Measurements from ENCODE around the gene RARS1.

The RARS1 gene

DNA sequence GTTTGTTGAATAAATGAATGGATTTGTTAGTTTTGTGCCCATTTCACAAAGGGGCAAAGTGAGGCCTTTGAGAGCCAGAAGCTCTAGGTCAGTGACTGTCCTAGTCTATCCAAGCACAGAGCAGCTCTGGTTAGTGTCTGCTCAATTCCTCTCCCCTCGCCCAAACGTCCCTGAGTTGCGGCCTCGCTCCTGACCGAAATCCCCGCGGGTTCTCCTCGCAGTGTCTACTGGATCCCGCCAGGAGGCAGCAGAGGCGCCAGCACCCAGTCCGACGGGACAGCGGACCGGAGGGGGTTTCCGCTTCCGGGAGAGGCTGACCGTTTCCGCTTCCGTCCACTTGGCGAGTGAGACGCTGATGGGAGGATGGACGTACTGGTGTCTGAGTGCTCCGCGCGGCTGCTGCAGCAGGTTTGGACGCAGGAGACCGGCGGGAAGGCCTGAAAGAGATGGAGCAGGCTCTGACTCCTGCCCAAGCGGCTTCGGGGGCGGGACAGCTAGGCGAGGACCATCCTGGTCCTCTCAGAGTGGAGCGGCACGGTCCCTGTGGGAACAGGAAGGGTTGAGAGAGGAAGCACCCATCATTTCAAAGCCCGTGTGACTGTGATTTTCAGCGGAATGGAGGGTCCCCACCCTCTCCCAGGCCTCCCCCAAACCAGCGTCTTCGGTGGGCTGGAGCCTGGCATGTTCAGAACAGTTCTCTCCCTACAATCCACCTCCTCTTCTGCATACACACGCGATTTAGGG, at the start of gene RARS1:
Gene RARS1, plus strand, starts transcription at position 336 of the 744 bp plus-strand sequence. Its CDS starts 28 bp downstream, at position 364.
- Histone ChIP-seq H3K4me2 (ENCODE audit: insufficient read depth, low read length) (peak within 1 kb of the TSS; percentile 87), H3K79me2 (ENCODE audit: insufficient read depth, low read length) (peaks cover 31% of the 10 kb centered on the region), H3K4me3 (ENCODE audit: low read depth in 1 of 2, low read length in 2 of 2) (peak within 1 kb of the TSS; percentile 64 to 98), H3K27me3 (ENCODE audit: insufficient read depth, low read length, poor library complexity) (no peaks in the 10 kb centered on the region), H3K9me3 (ENCODE audit: insufficient read depth, low read length, severe bottlenecking) (no peaks in the 10 kb centered on the region), H2AFZ (ENCODE audit: low read depth, low read length) (peak within 1 kb of the TSS; percentile 99), H3K27ac (ENCODE audit: low read length) (peak within 1 kb of the TSS; percentile 82), H3K36me3 (ENCODE audit: insufficient read depth, low read length) (peaks cover 35% of the 10 kb centered on the region), H3K4me1 (ENCODE audit: insufficient read depth, low read length) (peaks cover 27% of the 10 kb centered on the region), H4K20me1 (ENCODE audit: insufficient read depth, low read length) (peaks cover 5% of the 10 kb centered on the region; the same call in 1 of the 2 replicates), H3K9ac (ENCODE audit: low read depth, low read length) (peak within 1 kb of the TSS; percentile 79)
- peak; percentile 89 for DNase-seq
- ATAC-seq (ENCODE audit: insufficient read depth, low read depth) = peak; percentile 87
- TF ChIP-seq, protein P1, sequence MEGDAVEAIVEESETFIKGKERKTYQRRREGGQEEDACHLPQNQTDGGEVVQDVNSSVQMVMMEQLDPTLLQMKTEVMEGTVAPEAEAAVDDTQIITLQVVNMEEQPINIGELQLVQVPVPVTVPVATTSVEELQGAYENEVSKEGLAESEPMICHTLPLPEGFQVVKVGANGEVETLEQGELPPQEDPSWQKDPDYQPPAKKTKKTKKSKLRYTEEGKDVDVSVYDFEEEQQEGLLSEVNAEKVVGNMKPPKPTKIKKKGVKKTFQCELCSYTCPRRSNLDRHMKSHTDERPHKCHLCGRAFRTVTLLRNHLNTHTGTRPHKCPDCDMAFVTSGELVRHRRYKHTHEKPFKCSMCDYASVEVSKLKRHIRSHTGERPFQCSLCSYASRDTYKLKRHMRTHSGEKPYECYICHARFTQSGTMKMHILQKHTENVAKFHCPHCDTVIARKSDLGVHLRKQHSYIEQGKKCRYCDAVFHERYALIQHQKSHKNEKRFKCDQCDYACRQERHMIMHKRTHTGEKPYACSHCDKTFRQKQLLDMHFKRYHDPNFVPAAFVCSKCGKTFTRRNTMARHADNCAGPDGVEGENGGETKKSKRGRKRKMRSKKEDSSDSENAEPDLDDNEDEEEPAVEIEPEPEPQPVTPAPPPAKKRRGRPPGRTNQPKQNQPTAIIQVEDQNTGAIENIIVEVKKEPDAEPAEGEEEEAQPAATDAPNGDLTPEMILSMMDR (IDR thresholded peaks at IDR 0.05; ENCODE audit: borderline replicate concordance, extremely low read depth, low read length, poor library complexity, severe bottlenecking) = peak; percentile 97
- no peak for TF ChIP-seq EZH2 (IDR thresholded peaks at IDR 0.05; ENCODE audit: borderline replicate concordance, low read depth, low read length, severe bottlenecking)

DNA sequence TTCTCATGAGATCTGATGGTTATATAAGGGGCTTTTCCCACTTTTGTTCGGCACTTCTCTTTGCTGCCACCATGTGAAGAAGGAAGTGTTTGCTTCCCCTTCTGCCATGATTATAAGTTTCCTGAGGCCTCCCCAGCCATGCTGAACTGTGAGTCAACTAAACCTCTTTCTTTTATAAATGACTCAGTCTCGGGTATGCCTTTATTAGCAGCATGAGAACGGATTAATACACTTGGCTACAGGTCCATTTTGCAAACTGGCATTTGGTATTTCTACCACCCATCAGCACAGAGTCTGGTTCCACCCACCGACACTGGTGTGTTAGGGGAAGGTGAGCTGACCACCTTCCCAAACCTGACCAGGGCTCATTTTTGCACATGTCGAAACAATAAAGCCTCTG, 47.9 kb upstream of the RARS1 start:
- no peaks in the 10 kb centered on the region for H3K79me2 ChIP-seq (ENCODE audit: insufficient read depth, low read length)
- H3K9ac ChIP-seq (ENCODE audit: low read depth, low read length) = no peak overlapping the region
- H3K4me1 ChIP-seq (ENCODE audit: insufficient read depth, low read length) = no peaks in the 10 kb centered on the region
- no peak overlapping the region for H3K4me2 ChIP-seq (ENCODE audit: insufficient read depth, low read length)
- H3K9me3 ChIP-seq (ENCODE audit: insufficient read depth, low read length, severe bottlenecking) = no peaks in the 10 kb centered on the region
- no peak for DNase-seq
- peaks cover 8% of the 10 kb centered on the region for H3K27me3 ChIP-seq (ENCODE audit: insufficient read depth, low read length, poor library complexity)
- no peaks in the 10 kb centered on the region for H4K20me1 ChIP-seq (ENCODE audit: insufficient read depth, low read length)
- H3K4me3 ChIP-seq (ENCODE audit: low read depth in 1 of 2, low read length in 2 of 2) = no peak overlapping the region
- no peak for ATAC-seq (ENCODE audit: insufficient read depth, low read depth)
- TF ChIP-seq, protein P1 (IDR thresholded peaks at IDR 0.05; ENCODE audit: borderline replicate concordance, extremely low read depth, low read length, poor library complexity, severe bottlenecking) = no peak
- TF ChIP-seq EZH2 (IDR thresholded peaks at IDR 0.05; ENCODE audit: borderline replicate concordance, low read depth, low read length, severe bottlenecking) = no peak
- no peak overlapping the region for H3K27ac ChIP-seq (ENCODE audit: low read length)
- no peak overlapping the region for H2AFZ ChIP-seq (ENCODE audit: low read depth, low read length)
- no peaks in the 10 kb centered on the region for H3K36me3 ChIP-seq (ENCODE audit: insufficient read depth, low read length)

DNA sequence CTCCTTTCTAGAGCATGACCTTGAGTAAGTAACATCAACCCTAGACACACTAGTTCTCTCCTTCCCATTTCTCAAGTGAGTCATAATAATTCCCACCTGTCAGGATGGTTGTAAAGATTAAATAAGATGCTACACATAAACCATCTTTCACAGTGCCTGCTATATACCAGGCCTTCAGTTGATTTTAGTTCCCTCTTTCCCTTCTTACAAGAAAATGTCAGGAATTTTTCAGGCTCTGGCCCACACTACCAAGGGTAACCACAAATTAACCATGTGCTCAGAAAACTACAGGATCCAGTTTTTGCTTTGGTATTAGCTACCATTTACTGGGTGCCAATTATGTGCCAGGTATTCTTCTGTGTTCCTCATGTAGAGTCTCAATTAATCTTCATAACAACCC, 42.7 kb upstream of the RARS1 start:
- no peak overlapping the region for H3K4me2 ChIP-seq (ENCODE audit: insufficient read depth, low read length)
- no peaks in the 10 kb centered on the region for H3K36me3 ChIP-seq (ENCODE audit: insufficient read depth, low read length)
- no peaks in the 10 kb centered on the region for H3K9me3 ChIP-seq (ENCODE audit: insufficient read depth, low read length, severe bottlenecking)
- H3K79me2 ChIP-seq (ENCODE audit: insufficient read depth, low read length) = no peaks in the 10 kb centered on the region
- H4K20me1 ChIP-seq (ENCODE audit: insufficient read depth, low read length) = no peaks in the 10 kb centered on the region
- no peak overlapping the region for H3K27ac ChIP-seq (ENCODE audit: low read length)
- no peaks in the 10 kb centered on the region for H3K4me1 ChIP-seq (ENCODE audit: insufficient read depth, low read length)
- H3K9ac ChIP-seq (ENCODE audit: low read depth, low read length) = no peak overlapping the region
- ATAC-seq (ENCODE audit: insufficient read depth, low read depth) = no peak
- peaks cover 5% of the 10 kb centered on the region for H3K27me3 ChIP-seq (ENCODE audit: insufficient read depth, low read length, poor library complexity)
- TF ChIP-seq, protein P1 (IDR thresholded peaks at IDR 0.05; ENCODE audit: borderline replicate concordance, extremely low read depth, low read length, poor library complexity, severe bottlenecking) = no peak
- TF ChIP-seq EZH2 (IDR thresholded peaks at IDR 0.05; ENCODE audit: borderline replicate concordance, low read depth, low read length, severe bottlenecking) = no peak
- H2AFZ ChIP-seq (ENCODE audit: low read depth, low read length) = no peak overlapping the region
- no peak for DNase-seq
- no peak overlapping the region for H3K4me3 ChIP-seq (ENCODE audit: low read depth in 1 of 2, low read length in 2 of 2)
